HG03108 (cell line): ENCODE results near the gene MAGED4.
"Not testable (repeated sequence)": the region's sequence is repeated elsewhere in the genome, so short reads cannot be mapped to it uniquely, and the experiment has no call there.

Source experiments
- ATAC-seq: cut with Tn5 transposase; IDR thresholded peaks from one replicate; pipeline ENCODE4 v1.9.1; 2021; ENCODE audit warnings: moderate library complexity; ENCODE audit not compliant: unreplicated experiment

The MAGED4 gene

GRCh38 chrX:52184440-52185077 is at the start of gene MAGED4:
MAGED4 (plus strand) TSS chrX:52184888; CDS start chrX:52185923, 1,035 bp downstream.
- not testable (repeated sequence) for ATAC-seq

GRCh38 chrX:52138830-52139544 is 45.7 kb upstream of the MAGED4 start:
- ATAC-seq: no peak

GRCh38 chrX:52139545-52139895 is 45.2 kb upstream of the MAGED4 start:
- no peak for ATAC-seq

GRCh38 chrX:52140020-52140419 is 44.7 kb upstream of the MAGED4 start:
- ATAC-seq: no peak

- not testable (repeated sequence) for ATAC-seq
Measured at GRCh38 chrX:52150667-52151066, 34.0 kb upstream of the MAGED4 start.

- ATAC-seq: not testable (repeated sequence)
Measured at GRCh38 chrX:52160140-52160539, 24.5 kb upstream of the MAGED4 start.

- ATAC-seq: no peak
Measured at GRCh38 chrX:52166840-52167239, 17.8 kb upstream of the MAGED4 start.

- ATAC-seq: not testable (repeated sequence)
Measured at GRCh38 chrX:52171055-52171454, 13.6 kb upstream of the MAGED4 start.

GRCh38 chrX:52185078-52185453 is 378 bp downstream of the MAGED4 start:
- not testable (repeated sequence) for ATAC-seq

GRCh38 chrX:52211405-52211804 is 26.7 kb downstream of the MAGED4 start:
- ATAC-seq: not testable (repeated sequence)

- ATAC-seq: no peak
Measured at GRCh38 chrX:52213276-52213675, 28.6 kb downstream of the MAGED4 start.

- ATAC-seq: no peak
Measured at GRCh38 chrX:52216541-52216940, 31.9 kb downstream of the MAGED4 start.

GRCh38 chrX:52217494-52218160 is 32.9 kb downstream of the MAGED4 start:
- ATAC-seq: no peak

- ATAC-seq: no peak
Measured at GRCh38 chrX:52220936-52221335, 36.2 kb downstream of the MAGED4 start.
